HEK293T (cell line): Measurements from ENCODE around the gene SEMA3E.
A peak's percentile ranks its signal among the peaks of the same experiment; 100 is the strongest.

Experiments used
- CTCF ChIA-PET: fragments of 350-600 bp; formaldehyde crosslinking; extraction: SDS; loops from one replicate; lab custom pipeline; 2021; ENCODE audit warnings: antibody characterized with exemption, inconsistent platforms; lab: Yijun Ruan, JAX
- POLR2A ChIA-PET: fragments of 350-600 bp; formaldehyde crosslinking; extraction: SDS; loops from one replicate; lab custom pipeline; 2020; ENCODE audit warnings: antibody characterized with exemption, inconsistent platforms; lab: Yijun Ruan, JAX
- DNase-seq: peaks from one replicate; pipeline ENCODE4 v3.0.0; 2012; ENCODE audit warnings: mixed read lengths; ENCODE audit errors: extremely low spot score
- ARNT ChIP-seq: fragments of 450-650 bp; IDR thresholded peaks from 2 replicates; pipeline ENCODE4 v1.6.1; 2017; ENCODE audit warnings: mild to moderate bottlenecking
- BHLHE40 ChIP-seq: fragments of 450-650 bp; IDR thresholded peaks from 2 replicates; pipeline ENCODE4 v1.6.1; 2016; ENCODE audit warnings: mild to moderate bottlenecking, moderate library complexity, borderline replicate concordance
- CTBP1 ChIP-seq: fragments of 450-650 bp; IDR thresholded peaks from 2 replicates; pipeline ENCODE4 v1.6.1; 2016; ENCODE audit warnings: borderline replicate concordance
- ELF4 ChIP-seq: fragments of 450-650 bp; IDR thresholded peaks from 2 replicates; pipeline ENCODE4 v1.6.1; 2017; ENCODE audit warnings: antibody characterized with exemption
- FOXA1 ChIP-seq: fragments of 450-650 bp; IDR thresholded peaks from 2 replicates; pipeline ENCODE4 v1.6.1; 2016; ENCODE audit warnings: mild to moderate bottlenecking
- FOXK2 ChIP-seq: fragments of 450-650 bp; IDR thresholded peaks from 2 replicates; pipeline ENCODE4 v1.6.1; 2016; ENCODE audit warnings: mild to moderate bottlenecking
- FOXM1 ChIP-seq: fragments of 450-650 bp; IDR thresholded peaks from 2 replicates; pipeline ENCODE4 v1.6.1; 2017; ENCODE audit warnings: mild to moderate bottlenecking, borderline replicate concordance
- HDGF ChIP-seq: fragments of 450-650 bp; IDR thresholded peaks from 2 replicates; pipeline ENCODE4 v1.6.1; 2017; ENCODE audit warnings: antibody characterized with exemption, borderline replicate concordance
- L3MBTL2 ChIP-seq: fragments of 450-650 bp; conservative IDR thresholded peaks from 2 replicates; pipeline ENCODE4 v1.6.1; 2016; ENCODE audit warnings: mild to moderate bottlenecking
- LEF1 ChIP-seq: fragments of 450-650 bp; IDR thresholded peaks from 2 replicates; pipeline ENCODE4 v1.6.1; 2017; ENCODE audit warnings: mild to moderate bottlenecking, borderline replicate concordance
- NFRKB ChIP-seq: fragments of 450-650 bp; IDR thresholded peaks from 2 replicates; pipeline ENCODE4 v1.6.1; 2016; ENCODE audit warnings: mild to moderate bottlenecking, moderate library complexity
- PKNOX1 ChIP-seq: fragments of 450-650 bp; IDR thresholded peaks from 2 replicates; pipeline ENCODE4 v1.6.1; 2016
- SP1 ChIP-seq: fragments of 450-650 bp; IDR thresholded peaks from 2 replicates; pipeline ENCODE4 v1.6.1; 2017
- SUZ12 ChIP-seq: fragments of 450-650 bp; IDR thresholded peaks from 2 replicates; pipeline ENCODE4 v1.6.1; 2016; ENCODE audit warnings: mild to moderate bottlenecking
- TARDBP ChIP-seq: fragments of 450-650 bp; IDR thresholded peaks from 2 replicates; pipeline ENCODE4 v1.6.1; 2016
- ZNF384 ChIP-seq: fragments of 450-650 bp; IDR thresholded peaks from 2 replicates; pipeline ENCODE4 v1.6.1; 2016

SEMA3E gene

GRCh38 chr7:83486957-83487356, 162.0 kb downstream of the SEMA3E start:
- POLR2A ChIA-PET: no interaction called here
- CTCF ChIA-PET: no interaction called here
- no peak for DNase-seq
- TF ChIP-seq L3MBTL2: no peak
- no peak for TF ChIP-seq NFRKB
- no peak for TF ChIP-seq SUZ12
- TF ChIP-seq SP1: no peak
- no peak for TF ChIP-seq FOXK2
- no peak for TF ChIP-seq TARDBP
- TF ChIP-seq HDGF: no peak
- TF ChIP-seq ZNF384: no peak
- no peak for TF ChIP-seq CTBP1

GRCh38 chr7:83486536-83486935, 162.4 kb downstream of the SEMA3E start:
- no peak for DNase-seq
- ChIA-PET CTCF (no interaction called here), POLR2A (no interaction called here)
- no peak for TF ChIP-seq FOXM1
- TF ChIP-seq FOXK2: no peak
- no peak for TF ChIP-seq TARDBP
- TF ChIP-seq HDGF: no peak
- no peak for TF ChIP-seq LEF1
- no peak for TF ChIP-seq FOXA1
- no peak for TF ChIP-seq CTBP1
- no peak for TF ChIP-seq L3MBTL2
- TF ChIP-seq ARNT: no peak
- TF ChIP-seq SUZ12: no peak
- TF ChIP-seq ELF4: no peak
- no peak for TF ChIP-seq ZNF384
- TF ChIP-seq BHLHE40: no peak
- no peak for TF ChIP-seq PKNOX1
- TF ChIP-seq SP1: no peak

GRCh38 chr7:83484826-83485225, 164.1 kb downstream of the SEMA3E start:
- ChIA-PET POLR2A (no interaction called here), CTCF (no interaction called here)
- DNase-seq: no peak
- TF ChIP-seq ELF4 (no peak), CTBP1 (no peak), NFRKB (no peak), SP1 (no peak), PKNOX1 (no peak), FOXM1 (no peak), SUZ12 (no peak), ZNF384 (no peak), FOXK2 (no peak), HDGF (no peak), BHLHE40 (no peak), LEF1 (no peak), TARDBP (no peak), FOXA1 (no peak), L3MBTL2 (no peak), ARNT (no peak)

GRCh38 chr7:83484266-83484665, 164.7 kb downstream of the SEMA3E start:
- CTCF ChIA-PET: no interaction called here
- TF ChIP-seq TARDBP (no peak), CTBP1 (no peak), FOXA1 (no peak), NFRKB (no peak), L3MBTL2 (no peak), FOXM1 (no peak), SUZ12 (no peak), PKNOX1 (no peak), SP1 (no peak), FOXK2 (no peak), BHLHE40 (no peak)
- POLR2A ChIA-PET: no interaction called here
- DNase-seq: no peak

GRCh38 chr7:83478616-83479015, 170.3 kb downstream of the SEMA3E start:
- CTCF ChIA-PET: no interaction called here
- POLR2A ChIA-PET: no interaction called here
- TF ChIP-seq ARNT: no peak
- no peak for TF ChIP-seq SUZ12
- no peak for TF ChIP-seq FOXM1
- no peak for TF ChIP-seq LEF1

GRCh38 chr7:83476511-83477050, 172.4 kb downstream of the SEMA3E start:
- POLR2A ChIA-PET: no interaction called here
- CTCF ChIA-PET: interaction anchor here (0.7 kb wide), 1 partner anchor 10 kb away, joined by 3 read pairs; no protein-coding TSS in a partner anchor
- TF ChIP-seq ARNT: no peak
- no peak for TF ChIP-seq ELF4
- TF ChIP-seq TARDBP: no peak
- TF ChIP-seq L3MBTL2: no peak
- TF ChIP-seq FOXM1: no peak
- no peak for DNase-seq

More at GRCh38 chr7:83478616-83479015, 170.3 kb downstream of the SEMA3E start:
- no peak for DNase-seq

- peak; percentile 27 for DNase-seq
- TF ChIP-seq NFRKB (no peak), L3MBTL2 (no peak), CTBP1 (no peak), FOXM1 (no peak), FOXA1 (no peak), ARNT (no peak), TARDBP (no peak), SUZ12 (no peak), BHLHE40 (no peak), SP1 (no peak), LEF1 (no peak), ZNF384 (no peak), FOXK2 (no peak), PKNOX1 (no peak)
- POLR2A ChIA-PET: no interaction called here
- CTCF ChIA-PET: no interaction called here
Observed at GRCh38 chr7:83475420-83475819, 173.5 kb downstream of the SEMA3E start.
